Skeletal muscle satellite cell (primary cell): ENCODE measurements around the gene ZNHIT2.

ENCODE experiments used
- H3K27me3 ChIP-seq: 2 replicates; pipeline ENCODE4 v1.7.0; 2013; ENCODE audit warnings: low read length; ENCODE audit not compliant: control insufficient read depth, insufficient read depth
- H3K36me3 ChIP-seq: 2 replicates; pipeline ENCODE4 v1.7.0; 2013; ENCODE audit warnings: mild to moderate bottlenecking, control low read depth, low read length; ENCODE audit not compliant: insufficient read depth
- H3K4me1 ChIP-seq: 2 replicates; pipeline ENCODE4 v1.7.0; 2013; ENCODE audit warnings: low read length; ENCODE audit not compliant: control insufficient read depth, insufficient read depth
- H3K4me2 ChIP-seq: 2 replicates; pipeline ENCODE4 v1.7.0; 2013; ENCODE audit warnings: mild to moderate bottlenecking, low read length
- H3K4me3 ChIP-seq: 2 replicates; pipeline ENCODE4 v1.7.0; 2013; ENCODE audit warnings: low read length
- H3K9ac ChIP-seq: 2 replicates; pipeline ENCODE4 v1.7.0; 2013; ENCODE audit warnings: mild to moderate bottlenecking, low read depth, low read length, moderate library complexity
- H3K9me3 ChIP-seq: replicated peaks from 2 replicates; pipeline ENCODE4 v1.7.0; 2013; ENCODE audit warnings: mild to moderate bottlenecking, control low read depth, low read length

ZNHIT2 gene

DNA sequence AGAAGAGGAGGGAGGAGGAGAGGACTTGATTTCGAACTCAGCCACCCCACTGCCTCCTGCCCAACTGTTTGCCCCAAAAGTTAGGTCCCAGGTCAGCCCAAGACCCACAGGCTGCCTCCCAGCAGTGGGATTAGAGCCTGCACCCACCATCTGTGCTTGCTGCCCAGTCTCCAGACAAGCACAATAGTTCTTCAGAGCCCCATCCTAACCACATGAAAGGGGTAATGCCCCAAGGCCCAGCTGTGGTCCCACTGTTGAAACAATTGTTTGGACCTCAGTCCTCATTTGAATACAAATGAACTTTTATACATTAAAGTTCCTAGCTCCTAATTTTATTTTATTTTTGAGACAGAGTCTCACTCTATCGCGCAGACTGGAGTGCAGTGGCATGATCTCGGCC, 26.9 kb downstream of the ZNHIT2 start:
- H3K4me1 ChIP-seq: peaks cover 4% of the 10 kb centered on the region
- no peak overlapping the region for H3K4me2 ChIP-seq
- H3K9me3 ChIP-seq: no peaks in the 10 kb centered on the region
- no peak overlapping the region for H3K4me3 ChIP-seq
- peaks cover 41% of the 10 kb centered on the region for H3K36me3 ChIP-seq
- no peaks in the 10 kb centered on the region for H3K27me3 ChIP-seq
- no peak overlapping the region for H3K9ac ChIP-seq

DNA sequence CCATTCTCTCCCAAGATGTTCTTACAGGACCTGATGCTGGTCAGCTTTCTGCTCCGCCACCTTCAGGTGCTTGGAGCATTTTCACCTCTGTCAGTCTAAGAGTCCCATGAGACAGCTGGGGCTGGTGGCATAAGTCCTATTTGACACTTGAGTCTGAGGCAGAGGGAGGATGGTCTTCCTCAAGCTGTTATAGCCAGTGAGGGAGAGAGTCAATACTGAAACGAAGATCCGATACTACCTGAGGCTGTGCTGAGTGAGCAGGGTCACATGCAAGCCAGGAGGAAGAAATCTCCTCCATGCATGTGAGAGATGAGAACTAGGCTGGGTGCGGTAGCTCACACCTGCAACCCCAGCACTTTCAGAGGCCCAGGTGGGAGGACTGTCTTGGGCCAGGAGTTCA, 27.9 kb downstream of the ZNHIT2 start:
- Histone ChIP-seq H3K4me3 (no peak overlapping the region), H3K4me1 (peaks cover 11% of the 10 kb centered on the region), H3K4me2 (no peak overlapping the region), H3K36me3 (peaks cover 48% of the 10 kb centered on the region), H3K9me3 (no peaks in the 10 kb centered on the region), H3K27me3 (no peaks in the 10 kb centered on the region), H3K9ac (no peak overlapping the region)

DNA sequence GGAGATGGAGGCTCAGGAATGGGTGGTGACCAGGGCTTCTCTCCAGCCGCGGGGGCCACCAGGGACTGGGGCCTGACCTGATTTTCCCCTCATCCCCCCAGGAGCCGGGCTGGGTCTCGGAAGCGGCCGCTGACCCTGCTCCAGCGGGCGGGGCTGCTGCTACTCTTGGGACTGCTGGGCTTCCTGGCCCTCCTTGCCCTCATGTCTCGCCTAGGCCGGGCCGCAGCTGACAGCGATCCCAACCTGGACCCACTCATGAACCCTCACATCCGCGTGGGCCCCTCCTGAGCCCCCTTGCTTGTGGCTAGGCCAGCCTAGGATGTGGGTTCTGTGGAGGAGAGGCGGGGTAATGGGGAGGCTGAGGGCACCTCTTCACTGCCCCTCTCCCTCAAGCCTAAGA, 29.7 kb downstream of the ZNHIT2 start:
- Histone ChIP-seq H3K4me2 (no peak overlapping the region), H3K4me1 (peaks cover 17% of the 10 kb centered on the region), H3K4me3 (no peak overlapping the region), H3K9me3 (no peaks in the 10 kb centered on the region), H3K27me3 (no peaks in the 10 kb centered on the region), H3K36me3 (peaks cover 48% of the 10 kb centered on the region), H3K9ac (no peak overlapping the region)

- no peak overlapping the region for H3K4me2 ChIP-seq
- peaks cover 21% of the 10 kb centered on the region for H3K4me1 ChIP-seq
These were observed 30.3 kb downstream of the ZNHIT2 start for GRCh38 chr11:65087216-65087615.

DNA sequence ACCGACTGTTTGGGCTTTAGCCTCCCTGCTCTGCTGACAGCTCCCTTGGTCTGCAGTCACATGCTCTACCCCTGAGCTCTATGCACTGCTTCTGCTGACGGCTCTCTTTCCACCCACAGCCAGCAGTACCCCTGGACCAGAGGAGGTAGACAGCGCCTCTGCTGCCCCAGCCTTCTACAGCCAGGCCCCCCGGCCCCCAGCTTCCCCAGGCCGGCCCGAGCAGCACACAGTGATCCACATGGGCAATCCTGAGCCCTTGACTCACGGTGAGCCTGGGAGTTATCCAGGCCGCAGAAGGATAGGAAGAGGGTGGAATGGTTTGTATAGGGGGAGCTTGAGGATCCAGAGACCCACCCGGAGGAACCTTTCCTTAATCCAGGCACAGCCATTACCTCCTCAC, 30.7 kb downstream of the ZNHIT2 start:
- no peaks in the 10 kb centered on the region for H3K9me3 ChIP-seq
- no peak overlapping the region for H3K4me2 ChIP-seq
- H3K9ac ChIP-seq: no peak overlapping the region
- peaks cover 48% of the 10 kb centered on the region for H3K36me3 ChIP-seq
- H3K27me3 ChIP-seq: no peaks in the 10 kb centered on the region
- no peak overlapping the region for H3K4me3 ChIP-seq
- H3K4me1 ChIP-seq: peaks cover 21% of the 10 kb centered on the region

More at GRCh38 chr11:65087216-65087615, 30.3 kb downstream of the ZNHIT2 start:
- Histone ChIP-seq H3K4me3 (no peak overlapping the region), H3K9ac (no peak overlapping the region), H3K27me3 (no peaks in the 10 kb centered on the region), H3K9me3 (no peaks in the 10 kb centered on the region), H3K36me3 (peaks cover 48% of the 10 kb centered on the region)

DNA sequence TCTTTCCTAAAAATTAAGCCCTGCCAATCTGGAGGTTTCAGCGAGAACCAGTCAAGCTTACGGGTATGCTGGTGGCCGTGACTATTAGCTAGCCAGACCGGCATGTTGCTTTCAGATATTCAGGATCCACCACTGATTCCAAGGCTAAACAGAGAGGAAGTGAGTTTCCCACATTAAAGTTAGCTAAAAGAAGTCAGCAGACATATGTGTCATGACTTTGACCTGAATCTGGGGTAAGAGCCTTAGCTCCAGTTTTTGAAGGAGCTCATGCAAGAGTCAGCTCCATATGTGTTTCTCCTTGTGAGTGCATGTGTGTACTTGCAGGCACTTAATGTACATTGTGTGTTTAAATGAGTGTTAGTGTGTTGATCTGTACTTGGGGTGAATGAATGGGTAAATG, 32.1 kb downstream of the ZNHIT2 start:
- Histone ChIP-seq H3K36me3 (peaks cover 48% of the 10 kb centered on the region), H3K4me1 (peaks cover 21% of the 10 kb centered on the region), H3K4me3 (peak overlapping the region; percentile 79), H3K4me2 (peak overlapping the region; percentile 85), H3K27me3 (no peaks in the 10 kb centered on the region), H3K9ac (peak overlapping the region; percentile 87), H3K9me3 (no peaks in the 10 kb centered on the region)

GRCh38 chr11:65084598-65085375, 32.7 kb downstream of the ZNHIT2 start:
- Histone ChIP-seq H3K4me1 (peaks cover 21% of the 10 kb centered on the region), H3K36me3 (peaks cover 47% of the 10 kb centered on the region), H3K4me3 (peak overlapping the region; percentile 79), H3K9ac (peak overlapping the region; percentile 87), H3K27me3 (no peaks in the 10 kb centered on the region), H3K9me3 (no peaks in the 10 kb centered on the region), H3K4me2 (peak overlapping the region; percentile 85)

DNA sequence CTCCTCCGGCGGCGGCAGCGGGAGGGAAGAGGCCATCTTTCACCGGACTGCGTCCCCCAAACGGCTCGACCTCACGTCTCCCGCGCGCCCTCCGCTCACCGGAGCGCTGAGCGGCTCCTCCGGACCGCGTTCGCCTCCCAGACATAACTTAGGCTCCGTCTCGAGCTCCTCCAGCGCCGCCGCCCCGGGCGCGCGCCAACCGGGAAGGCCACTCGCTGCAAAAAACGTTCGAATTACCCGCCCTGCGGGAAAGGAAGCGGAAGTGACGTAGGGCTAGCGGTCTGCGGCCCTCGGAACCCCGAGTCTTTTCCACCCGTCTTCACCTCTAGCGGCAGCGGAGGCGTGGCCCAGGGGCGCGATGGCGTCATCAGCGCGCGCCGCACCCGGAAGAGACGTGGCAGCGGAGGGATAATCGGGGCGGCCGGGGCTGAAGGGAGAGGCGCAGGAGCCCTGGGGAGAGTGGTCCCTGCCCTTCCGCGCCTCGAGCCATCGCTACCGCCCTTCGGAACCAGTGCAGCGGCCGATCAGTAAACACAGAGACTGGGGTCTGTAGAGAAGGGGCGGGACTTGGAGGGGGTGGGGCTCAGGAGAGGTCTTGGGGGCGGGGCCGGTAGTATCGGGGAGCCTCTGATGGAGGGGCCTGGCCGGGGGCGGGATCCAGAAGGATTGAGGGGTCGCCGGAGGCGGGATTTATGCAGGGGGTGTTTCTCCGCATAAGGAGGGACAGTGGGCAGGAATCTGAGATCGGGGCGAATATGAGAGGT, 33.5 kb downstream of the ZNHIT2 start, which contains the start of the genes CDCA5 and ZFPL1:
Gene CDCA5 (minus strand): TSS at position 207 of the 764 bp plus-strand sequence. CDS start 62 bp downstream, at position 145.
Gene ZFPL1 (plus strand): TSS at position 389 of the 764 bp plus-strand sequence. CDS start 477 bp downstream, outside the sequence.
- H3K4me3 ChIP-seq: peak within 1 kb of the TSS; percentile 79
- H3K9ac ChIP-seq: peak within 1 kb of the TSS; percentile 87
- peak within 1 kb of the TSS; percentile 91 for H3K4me2 ChIP-seq
- peaks cover 43% of the 10 kb centered on the region for H3K36me3 ChIP-seq
- no peaks in the 10 kb centered on the region for H3K9me3 ChIP-seq
- H3K27me3 ChIP-seq: no peaks in the 10 kb centered on the region
- H3K4me1 ChIP-seq: peaks cover 21% of the 10 kb centered on the region

DNA sequence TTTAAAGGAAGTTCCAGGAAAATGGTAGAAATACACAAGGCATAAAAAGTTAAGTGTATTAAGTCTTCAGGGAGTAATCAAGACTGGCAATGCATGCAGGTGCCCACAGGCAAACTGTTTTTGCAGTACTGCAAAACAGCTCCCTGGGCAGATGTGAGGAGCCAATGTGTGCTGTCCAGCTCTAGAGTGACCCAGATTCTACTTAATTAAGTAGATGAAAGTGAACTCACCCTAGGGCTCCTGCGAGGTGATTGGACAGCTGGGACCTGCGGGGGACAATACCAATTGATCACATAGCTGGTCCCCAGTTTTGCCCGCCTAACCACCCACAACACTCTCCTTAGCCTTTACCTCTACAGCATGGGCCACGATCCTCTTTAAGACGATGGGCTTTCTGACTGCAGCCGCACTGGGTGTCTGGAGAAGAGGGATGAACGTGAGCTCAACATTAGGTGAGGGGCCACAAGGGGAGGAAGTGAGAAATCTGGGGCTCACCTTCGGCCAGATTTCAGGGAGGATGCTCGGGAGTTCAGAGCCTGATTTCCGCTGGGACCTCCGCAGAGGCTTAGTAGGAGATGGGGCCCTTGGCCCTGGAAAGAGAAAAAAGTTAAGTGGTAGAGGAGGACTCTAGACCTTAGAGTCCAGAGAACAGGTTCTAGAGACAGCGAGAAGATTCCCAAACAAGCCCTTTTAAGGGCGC, 34.2 kb downstream of the ZNHIT2 start:
- H3K36me3 ChIP-seq: peaks cover 42% of the 10 kb centered on the region
- peaks cover 21% of the 10 kb centered on the region for H3K4me1 ChIP-seq
- H3K4me2 ChIP-seq: peak overlapping the region; percentile 91
- H3K9ac ChIP-seq: peak overlapping the region; percentile 87
- peak overlapping the region; percentile 79 for H3K4me3 ChIP-seq
- no peaks in the 10 kb centered on the region for H3K27me3 ChIP-seq
- H3K9me3 ChIP-seq: no peaks in the 10 kb centered on the region

DNA sequence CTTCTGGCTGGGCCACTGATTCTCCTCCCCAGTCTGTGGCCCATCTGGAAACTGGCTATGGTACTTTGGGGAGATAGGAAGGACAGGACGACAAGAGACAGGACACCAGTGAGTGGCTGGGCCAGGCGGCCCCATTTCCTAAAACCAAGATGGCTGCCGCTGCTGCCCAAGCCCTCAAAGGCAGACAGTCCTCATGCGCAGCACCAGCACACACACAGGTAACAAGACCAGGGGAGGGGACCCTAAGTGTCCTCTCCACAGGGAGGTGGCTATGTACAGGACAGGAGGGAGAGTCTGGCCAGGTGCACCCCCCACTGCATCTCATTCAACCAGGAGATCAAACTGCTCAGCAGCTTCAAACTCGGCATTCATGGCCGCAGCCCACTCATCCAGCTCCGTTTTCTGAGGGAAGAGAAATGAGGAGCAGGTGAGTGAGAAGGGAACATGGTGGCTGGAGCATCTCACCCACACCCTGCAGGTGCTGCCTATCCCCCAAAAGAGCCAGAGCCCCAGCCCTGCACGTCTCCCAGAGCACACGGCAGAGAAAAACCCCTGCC, 38.6 kb downstream of the ZNHIT2 start:
- Histone ChIP-seq H3K4me3 (no peak overlapping the region), H3K36me3 (peaks cover 10% of the 10 kb centered on the region), H3K4me2 (no peak overlapping the region), H3K4me1 (peaks cover 10% of the 10 kb centered on the region), H3K9ac (no peak overlapping the region), H3K27me3 (no peaks in the 10 kb centered on the region), H3K9me3 (no peaks in the 10 kb centered on the region)

DNA sequence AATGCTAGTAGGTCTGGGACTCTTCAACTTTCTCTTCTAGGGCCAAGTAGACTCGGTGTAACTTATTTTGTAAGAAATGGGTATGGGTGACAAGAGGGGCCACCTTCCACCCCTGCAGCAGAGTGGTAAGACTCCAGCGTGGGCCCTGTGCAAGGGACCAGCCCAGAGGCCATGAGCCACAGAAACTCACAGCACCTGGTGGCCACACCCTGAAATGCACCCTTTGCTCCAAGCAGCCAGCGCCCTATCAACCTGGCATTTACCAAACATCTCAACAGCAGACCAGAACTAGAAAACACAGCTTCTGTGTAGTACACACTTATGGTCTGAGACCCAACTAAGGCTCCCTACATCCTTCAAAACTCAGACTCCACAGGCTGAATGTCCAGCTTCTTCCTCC, 39.4 kb downstream of the ZNHIT2 start:
- H3K4me1 ChIP-seq: peaks cover 7% of the 10 kb centered on the region
- no peak overlapping the region for H3K4me3 ChIP-seq
- no peaks in the 10 kb centered on the region for H3K27me3 ChIP-seq
- no peaks in the 10 kb centered on the region for H3K9me3 ChIP-seq
- peaks cover 10% of the 10 kb centered on the region for H3K36me3 ChIP-seq
- H3K9ac ChIP-seq: no peak overlapping the region
- H3K4me2 ChIP-seq: no peak overlapping the region
